ENCODE data around the gene RBM33. TPM values are rescaled to one million over a fixed set of nuclear protein-coding genes. Genes with fewer than 3 reads are reported as not detected.
A peak's percentile ranks its signal among the peaks of the same experiment; 100 is the strongest.

RBM33 gene
- total and polyA plus RNA-seq, 2 experiments from 2014 or later = 51.1 to 53.5 TPM

DNA sequence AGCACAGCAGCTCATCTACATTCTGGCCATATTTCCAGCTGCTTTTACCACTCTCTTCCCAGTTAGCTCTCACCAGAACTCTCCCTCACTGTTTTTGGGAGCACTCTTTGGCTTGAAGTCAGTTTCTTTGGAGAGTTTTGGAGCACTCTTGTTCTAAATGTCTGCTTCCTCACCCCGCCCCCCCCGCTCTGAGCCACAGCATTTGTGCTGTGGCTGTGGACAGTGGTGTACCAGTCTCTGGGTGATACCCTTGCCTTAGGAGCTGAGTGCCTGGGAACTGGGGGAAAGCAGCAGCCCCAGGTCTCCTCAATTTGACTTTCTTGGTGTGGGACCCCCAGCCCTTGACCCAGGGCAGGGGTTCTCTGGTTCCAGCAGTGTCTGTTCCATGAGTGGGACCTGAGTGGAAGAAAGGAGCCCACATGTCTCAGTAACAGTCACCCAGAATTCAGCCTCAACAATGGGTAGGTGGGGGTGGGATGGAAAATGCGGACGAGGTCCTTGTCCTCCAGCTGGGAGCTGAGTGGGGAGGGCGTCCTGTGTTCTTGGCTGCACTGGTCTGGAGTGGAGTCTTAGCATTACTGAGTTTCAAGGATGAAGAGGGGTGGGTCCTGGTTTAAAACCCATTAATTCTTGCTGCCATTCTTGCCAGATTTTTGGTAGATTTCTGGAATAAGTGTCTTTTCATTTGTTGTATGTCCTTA is 18.0 kb downstream of the RBM33 start:
- no peak for DNase-seq (ENCODE audit: low read depth in 1 of 2, low spot score in 1 of 2)
- no peaks in the 10 kb centered on the region for H3K4me1 ChIP-seq (ENCODE audit: low read depth)
- no peaks in the 10 kb centered on the region for H3K9me3 ChIP-seq (ENCODE audit: low read depth)
- TF ChIP-seq, protein P1, sequence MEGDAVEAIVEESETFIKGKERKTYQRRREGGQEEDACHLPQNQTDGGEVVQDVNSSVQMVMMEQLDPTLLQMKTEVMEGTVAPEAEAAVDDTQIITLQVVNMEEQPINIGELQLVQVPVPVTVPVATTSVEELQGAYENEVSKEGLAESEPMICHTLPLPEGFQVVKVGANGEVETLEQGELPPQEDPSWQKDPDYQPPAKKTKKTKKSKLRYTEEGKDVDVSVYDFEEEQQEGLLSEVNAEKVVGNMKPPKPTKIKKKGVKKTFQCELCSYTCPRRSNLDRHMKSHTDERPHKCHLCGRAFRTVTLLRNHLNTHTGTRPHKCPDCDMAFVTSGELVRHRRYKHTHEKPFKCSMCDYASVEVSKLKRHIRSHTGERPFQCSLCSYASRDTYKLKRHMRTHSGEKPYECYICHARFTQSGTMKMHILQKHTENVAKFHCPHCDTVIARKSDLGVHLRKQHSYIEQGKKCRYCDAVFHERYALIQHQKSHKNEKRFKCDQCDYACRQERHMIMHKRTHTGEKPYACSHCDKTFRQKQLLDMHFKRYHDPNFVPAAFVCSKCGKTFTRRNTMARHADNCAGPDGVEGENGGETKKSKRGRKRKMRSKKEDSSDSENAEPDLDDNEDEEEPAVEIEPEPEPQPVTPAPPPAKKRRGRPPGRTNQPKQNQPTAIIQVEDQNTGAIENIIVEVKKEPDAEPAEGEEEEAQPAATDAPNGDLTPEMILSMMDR (IDR thresholded peaks at IDR 0.05; ENCODE audit: low read depth, low read length) = no peak
- H3K4me3 ChIP-seq = no peak overlapping the region
- no peaks in the 10 kb centered on the region for H3K27me3 ChIP-seq
- H3K36me3 ChIP-seq = no peaks in the 10 kb centered on the region
- H3K27ac ChIP-seq = no peak overlapping the region

DNA sequence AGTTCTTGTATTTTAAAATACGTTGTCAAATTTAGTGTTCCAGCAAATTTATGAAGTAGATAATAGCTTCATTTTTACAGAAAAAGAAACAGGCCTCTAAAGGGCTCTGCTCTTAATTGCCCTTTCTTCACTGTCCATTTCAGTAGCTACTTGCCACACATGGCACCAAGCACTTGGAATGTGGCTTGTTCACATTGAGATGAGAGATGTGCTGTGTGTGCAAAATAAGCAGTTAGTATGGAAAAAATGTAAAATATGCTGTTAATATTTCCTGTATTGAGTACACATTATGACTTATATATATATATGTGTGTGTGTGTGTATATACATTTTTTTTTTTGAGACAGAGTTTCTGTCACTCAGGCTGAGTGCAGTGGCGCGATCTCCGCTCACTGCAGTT is 19.5 kb downstream of the RBM33 start:
- Histone ChIP-seq H3K4me3 (no peak overlapping the region), H3K9me3 (ENCODE audit: low read depth) (no peaks in the 10 kb centered on the region), H3K27ac (no peak overlapping the region), H3K27me3 (no peaks in the 10 kb centered on the region), H3K36me3 (no peaks in the 10 kb centered on the region), H3K4me1 (ENCODE audit: low read depth) (no peaks in the 10 kb centered on the region)
- TF ChIP-seq, protein P1 (IDR thresholded peaks at IDR 0.05; ENCODE audit: low read depth, low read length) = no peak
- DNase-seq (ENCODE audit: low read depth in 1 of 2, low spot score in 1 of 2) = no peak

DNA sequence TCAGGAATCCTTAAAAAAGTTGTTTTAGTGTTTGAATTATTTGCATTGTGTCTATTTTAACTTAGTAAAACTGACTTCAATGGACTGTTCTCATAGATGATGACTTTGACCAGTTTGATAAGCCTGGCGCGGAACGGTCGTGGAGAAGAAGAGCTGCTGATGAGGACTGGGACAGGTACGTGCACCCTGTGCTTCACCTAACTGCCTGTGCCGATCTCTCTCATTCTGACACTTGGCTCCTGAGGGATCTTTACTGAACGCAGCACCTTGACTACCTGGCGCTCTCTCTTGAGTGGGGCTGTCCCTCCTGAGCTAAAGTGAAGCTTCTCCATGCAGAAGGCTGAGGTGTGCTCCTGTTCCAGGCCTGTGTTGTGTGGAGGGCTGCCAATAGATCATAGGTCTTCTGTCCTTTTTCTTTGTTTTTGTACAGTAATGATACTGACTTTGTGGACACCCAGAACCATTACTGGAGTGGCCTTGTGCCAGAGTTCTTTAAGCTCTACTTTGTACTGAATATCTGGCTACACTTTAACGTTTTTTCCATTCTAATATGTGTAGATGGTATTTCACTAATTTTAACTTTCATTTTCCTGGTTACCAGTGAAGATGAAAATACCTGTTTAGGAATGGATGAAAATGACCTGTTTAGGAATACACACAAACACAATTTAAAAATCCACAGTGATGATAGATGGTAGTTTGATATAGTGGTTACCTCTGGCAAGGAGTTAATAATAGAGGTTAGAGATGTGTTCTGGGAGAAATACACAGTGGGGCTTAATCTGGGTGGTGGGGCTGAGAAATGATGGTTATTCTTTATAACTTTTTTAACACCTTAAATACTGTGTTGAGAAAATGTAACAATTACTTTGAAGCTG is 20.9 kb downstream of the RBM33 start:
- H3K27me3 ChIP-seq = no peaks in the 10 kb centered on the region
- H3K4me1 ChIP-seq (ENCODE audit: low read depth) = no peaks in the 10 kb centered on the region
- DNase-seq (ENCODE audit: low read depth in 1 of 2, low spot score in 1 of 2) = no peak
- TF ChIP-seq, protein P1 (IDR thresholded peaks at IDR 0.05; ENCODE audit: low read depth, low read length) = no peak
- no peak overlapping the region for H3K27ac ChIP-seq
- H3K36me3 ChIP-seq = no peaks in the 10 kb centered on the region
- no peak overlapping the region for H3K4me3 ChIP-seq
- no peaks in the 10 kb centered on the region for H3K9me3 ChIP-seq (ENCODE audit: low read depth)

DNA sequence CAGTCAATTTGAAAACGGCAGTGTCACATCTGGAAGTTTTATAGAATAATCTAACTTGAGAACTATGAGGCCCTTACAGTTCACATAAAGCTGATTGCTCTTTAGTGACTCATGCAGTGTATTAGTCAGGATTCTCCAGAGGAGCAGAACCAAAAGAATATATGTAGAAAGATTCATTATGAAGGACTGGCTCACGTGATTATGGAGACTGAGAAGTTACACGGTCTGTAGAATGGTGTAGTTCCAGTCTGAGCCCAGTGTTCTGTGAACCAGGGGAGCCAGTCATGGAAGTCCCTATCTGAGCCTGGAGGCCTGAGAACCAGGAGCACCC is 21.5 kb downstream of the RBM33 start:
- TF ChIP-seq, protein P1 (IDR thresholded peaks at IDR 0.05; ENCODE audit: low read depth, low read length) = no peak
- no peaks in the 10 kb centered on the region for H3K4me1 ChIP-seq (ENCODE audit: low read depth)
- no peaks in the 10 kb centered on the region for H3K9me3 ChIP-seq (ENCODE audit: low read depth)
- H3K36me3 ChIP-seq = no peaks in the 10 kb centered on the region
- no peak overlapping the region for H3K4me3 ChIP-seq
- peak in 1 of 2 donors; percentile 80 for DNase-seq (ENCODE audit: low read depth in 1 of 2, low spot score in 1 of 2)
- H3K27me3 ChIP-seq = no peaks in the 10 kb centered on the region
- H3K27ac ChIP-seq = no peak overlapping the region

DNA sequence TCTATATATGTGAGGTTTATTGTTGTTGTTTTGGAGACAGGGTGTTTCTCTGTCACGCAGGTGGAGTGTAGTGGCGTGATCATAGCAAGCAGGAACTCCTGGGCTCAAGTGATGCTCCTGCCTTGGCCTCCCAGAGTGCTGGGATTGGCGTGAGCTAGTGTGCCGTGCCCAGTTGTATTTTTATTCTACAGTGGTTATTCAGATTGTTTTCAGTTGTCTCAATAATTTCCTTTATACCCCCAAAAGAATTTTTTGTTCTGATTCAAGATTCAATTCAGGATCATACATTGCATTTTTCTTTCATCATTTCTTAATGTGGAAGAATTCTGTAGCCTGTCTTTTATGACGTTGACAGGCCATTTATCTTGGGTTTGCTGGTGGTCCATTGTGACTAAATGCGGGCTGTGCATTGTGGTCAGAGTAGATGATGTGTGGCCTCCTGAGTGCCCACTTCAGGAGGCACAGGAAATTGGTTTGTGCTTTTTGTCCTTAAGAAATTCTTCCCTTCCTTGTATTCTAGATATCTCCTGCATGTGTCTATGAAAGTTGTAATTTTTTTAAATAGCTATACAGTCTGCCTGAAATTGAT is 22.9 kb downstream of the RBM33 start:
- no peaks in the 10 kb centered on the region for H3K4me1 ChIP-seq (ENCODE audit: low read depth)
- TF ChIP-seq, protein P1 (IDR thresholded peaks at IDR 0.05; ENCODE audit: low read depth, low read length) = no peak
- H3K36me3 ChIP-seq = no peaks in the 10 kb centered on the region
- DNase-seq (ENCODE audit: low read depth in 1 of 2, low spot score in 1 of 2) = no peak
- no peaks in the 10 kb centered on the region for H3K9me3 ChIP-seq (ENCODE audit: low read depth)
- no peak overlapping the region for H3K27ac ChIP-seq
- no peaks in the 10 kb centered on the region for H3K27me3 ChIP-seq
- H3K4me3 ChIP-seq = no peak overlapping the region
